WTC11 (cell line): ENCODE results near the gene GALNT17. TPM values are rescaled to one million over a fixed set of nuclear protein-coding genes. Genes with fewer than 3 reads are reported as not detected.

ENCODE experiments used
- ATAC-seq: fragments of 200-7000 bp; cut with Tn5 transposase; 2 replicates; pipeline ENCODE4 v1.10.0; 2021; ENCODE audit warnings: mild to moderate bottlenecking, moderate library complexity
- CTCF ChIA-PET: fragments of 300-600 bp; sonication (Branson Sonifier 250); formaldehyde crosslinking; loops from one replicate; lab custom pipeline; 2021; ENCODE audit warnings: antibody characterized with exemption; lab: Charles Lee
- POLR2A ChIA-PET: fragments of 350-600 bp; sonication (Branson Sonifier 250); formaldehyde crosslinking; loops from one replicate; lab custom pipeline; 2021; ENCODE audit warnings: antibody characterized with exemption; lab: Charles Lee
- DNase-seq: peaks from one replicate; pipeline ENCODE4 v3.0.0; 2021; ENCODE audit warnings: low spot score
- H3K27ac Mint-ChIP-seq: 2 replicates; pipeline ENCODE4 v1.8.0; 2021; ENCODE audit warnings: mixed read lengths
- H3K27me3 Mint-ChIP-seq: 2 replicates; pipeline ENCODE4 v1.8.0; 2021; ENCODE audit warnings: low read depth, mild to moderate bottlenecking, moderate library complexity, mixed read lengths
- H3K36me3 Mint-ChIP-seq: 2 replicates; pipeline ENCODE4 v1.8.0; 2021; ENCODE audit warnings: mixed read lengths
- H3K4me1 Mint-ChIP-seq: 2 replicates; pipeline ENCODE4 v1.8.0; 2022; ENCODE audit warnings: mixed read lengths
- H3K4me3 Mint-ChIP-seq: 2 replicates; pipeline ENCODE4 v1.8.0; 2021; ENCODE audit warnings: mild to moderate bottlenecking, moderate library complexity, mixed read lengths
- H3K9me3 Mint-ChIP-seq: 2 replicates; pipeline ENCODE4 v1.8.0; 2021; ENCODE audit warnings: mixed read lengths
- CREB1 ChIP-seq: sonication (generic); formaldehyde crosslinking; IDR thresholded peaks from 2 replicates; pipeline ENCODE4 v1.8.0; 2023; ENCODE audit warnings: mild to moderate bottlenecking, missing genetic modification reagents
- ESRRA ChIP-seq: sonication (generic); formaldehyde crosslinking; IDR thresholded peaks from 2 replicates; pipeline ENCODE4 v1.8.1; 2022; ENCODE audit warnings: mild to moderate bottlenecking, missing genetic modification reagents, borderline replicate concordance
- GABPB1 ChIP-seq: sonication (generic); formaldehyde crosslinking; IDR thresholded peaks from 2 replicates; pipeline ENCODE4 v1.8.1; 2023; ENCODE audit warnings: mild to moderate bottlenecking, missing genetic modification reagents
- GTF2I ChIP-seq: fragments of 250-450 bp; sonication (Bioruptor Pico); conservative IDR thresholded peaks from 2 replicates; pipeline ENCODE4 v1.4.0; 2021; ENCODE audit warnings: mild to moderate bottlenecking
- HMGA2 ChIP-seq: fragments of 250-450 bp; sonication (Bioruptor Pico); IDR thresholded peaks from 2 replicates; pipeline ENCODE4 v1.4.0; 2021; ENCODE audit warnings: mild to moderate bottlenecking, moderate library complexity
- JUN ChIP-seq: sonication (generic); formaldehyde crosslinking; IDR thresholded peaks from 2 replicates; pipeline ENCODE4 v1.8.0; 2023; ENCODE audit warnings: mild to moderate bottlenecking, missing genetic modification reagents
- MXD4 ChIP-seq: fragments of 250-450 bp; sonication (Bioruptor Pico); IDR thresholded peaks from 2 replicates; pipeline ENCODE4 v1.8.0; 2021; ENCODE audit warnings: mild to moderate bottlenecking, moderate library complexity, borderline replicate concordance
- MYBL2 ChIP-seq: sonication (generic); formaldehyde crosslinking; IDR thresholded peaks from 2 replicates; pipeline ENCODE4 v1.8.1; 2023; ENCODE audit warnings: mild to moderate bottlenecking, moderate library complexity, missing genetic modification reagents
- NFE2L1 ChIP-seq: sonication (generic); formaldehyde crosslinking; IDR thresholded peaks from 2 replicates; pipeline ENCODE4 v1.8.1; 2023; ENCODE audit warnings: missing genetic modification reagents
- TEAD1 ChIP-seq: sonication (generic); formaldehyde crosslinking; IDR thresholded peaks from 2 replicates; pipeline ENCODE4 v1.8.0; 2022; ENCODE audit warnings: mild to moderate bottlenecking, missing genetic modification reagents
- ZNF138 ChIP-seq: sonication (generic); formaldehyde crosslinking; conservative IDR thresholded peaks from 2 replicates; pipeline ENCODE4 v1.8.1; 2022; ENCODE audit warnings: mild to moderate bottlenecking, moderate library complexity, missing genetic modification reagents
- ZNF317 ChIP-seq: sonication (generic); formaldehyde crosslinking; IDR thresholded peaks from 2 replicates; pipeline ENCODE4 v1.8.1; 2023; ENCODE audit warnings: low read depth, mild to moderate bottlenecking, moderate library complexity, missing genetic modification reagents, borderline replicate concordance
- total RNA-seq: library from RNA; stranded (reverse); gene quantifications from 3 replicates; pipeline ENCODE4 v1.2.3, GENCODE V29; 2021
- TF ChIP-seq, protein P1 (sequence below): sonication (generic); formaldehyde crosslinking; IDR thresholded peaks from 2 replicates; pipeline ENCODE4 v1.8.1; 2022; ENCODE audit warnings: low read depth, mild to moderate bottlenecking, moderate library complexity, missing genetic modification reagents, borderline replicate concordance
- TF ChIP-seq, protein P2 (sequence below): fragments of 250-450 bp; sonication (Bioruptor Pico); IDR thresholded peaks from 2 replicates; pipeline ENCODE4 v1.8.0; 2021; ENCODE audit warnings: mild to moderate bottlenecking
- TF ChIP-seq, protein P3 (sequence below): sonication (generic); formaldehyde crosslinking; IDR thresholded peaks from 2 replicates; pipeline ENCODE4 v1.8.0; 2022; ENCODE audit warnings: mild to moderate bottlenecking, missing genetic modification reagents
- TF ChIP-seq, protein P4 (sequence below): sonication (generic); formaldehyde crosslinking; IDR thresholded peaks from 2 replicates; pipeline ENCODE4 v1.8.0; 2022; ENCODE audit warnings: mild to moderate bottlenecking, missing genetic modification reagents
- TF ChIP-seq, protein P5 (sequence below): sonication (generic); formaldehyde crosslinking; IDR thresholded peaks from 2 replicates; pipeline ENCODE4 v1.8.1; 2023; ENCODE audit warnings: mild to moderate bottlenecking, missing genetic modification reagents, borderline replicate concordance
- TF ChIP-seq, protein P6 (sequence below): sonication (generic); formaldehyde crosslinking; IDR thresholded peaks from 2 replicates; pipeline ENCODE4 v1.8.1; 2022; ENCODE audit warnings: missing genetic modification reagents, borderline replicate concordance
- TF ChIP-seq, protein P7 (sequence below): sonication (generic); formaldehyde crosslinking; IDR thresholded peaks from 2 replicates; pipeline ENCODE4 v1.8.0; 2022; ENCODE audit warnings: mild to moderate bottlenecking, missing genetic modification reagents
- TF ChIP-seq, protein P8 (sequence below): sonication (generic); formaldehyde crosslinking; IDR thresholded peaks from 2 replicates; pipeline ENCODE4 v1.8.1; 2023; ENCODE audit warnings: mild to moderate bottlenecking, missing genetic modification reagents

The GALNT17 gene
- total RNA-seq, 1 experiment from 2014 or later, result 61.1 TPM

DNA sequence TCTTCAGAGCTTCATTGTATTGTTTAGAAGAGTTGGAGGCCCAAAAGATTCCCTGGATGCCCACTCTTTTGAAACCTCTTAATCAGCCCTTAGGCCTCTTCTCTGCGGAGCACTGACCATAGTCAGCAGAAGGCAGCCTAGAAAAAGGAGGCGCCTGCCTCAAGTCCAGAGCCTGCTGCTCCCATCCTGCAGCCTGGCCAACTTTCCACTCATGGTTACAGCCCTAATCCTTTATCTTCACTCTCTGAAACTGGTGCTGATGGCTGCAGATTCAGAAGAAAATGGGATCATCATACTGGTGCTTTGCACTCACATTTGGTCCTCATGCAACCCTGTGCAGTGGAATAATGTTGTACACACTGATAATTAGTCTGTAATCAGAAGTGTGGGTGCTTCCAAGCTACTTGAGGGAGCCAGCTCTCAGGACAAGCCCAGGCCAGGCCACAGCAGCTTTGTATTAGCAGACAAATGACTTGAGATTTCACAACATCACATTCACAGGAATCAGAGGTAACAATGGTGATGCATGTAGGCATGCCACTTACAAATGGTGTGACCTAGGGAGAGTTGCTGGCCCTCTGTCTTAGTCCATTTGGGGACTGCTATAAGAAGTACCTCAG, 272.9 kb downstream of the GALNT17 start:
- DNase-seq, result no peak
- POLR2A ChIA-PET, result interaction anchor here (0.6 kb wide), 1 partner anchor 40 kb away, joined by 3 read pairs; no protein-coding TSS in a partner anchor
- no peaks in the 10 kb centered on the region for H3K27me3 Mint-ChIP-seq
- peaks cover 41% of the 10 kb centered on the region for H3K9me3 Mint-ChIP-seq
- no peak overlapping the region for H3K27ac Mint-ChIP-seq
- ATAC-seq, result no peak
- H3K4me1 Mint-ChIP-seq, result peaks cover 34% of the 10 kb centered on the region
- TF ChIP-seq JUN (CRISPR knock-in tag), result no peak
- TF ChIP-seq CREB1, result no peak
- TF ChIP-seq MYBL2 (CRISPR knock-in tag), result no peak
- TF ChIP-seq NFE2L1 (CRISPR knock-in tag), result no peak
- TF ChIP-seq GABPB1, result no peak
- no peak for TF ChIP-seq ESRRA
- TF ChIP-seq ZNF317 (CRISPR knock-in tag), result no peak
- TF ChIP-seq, protein P1, sequence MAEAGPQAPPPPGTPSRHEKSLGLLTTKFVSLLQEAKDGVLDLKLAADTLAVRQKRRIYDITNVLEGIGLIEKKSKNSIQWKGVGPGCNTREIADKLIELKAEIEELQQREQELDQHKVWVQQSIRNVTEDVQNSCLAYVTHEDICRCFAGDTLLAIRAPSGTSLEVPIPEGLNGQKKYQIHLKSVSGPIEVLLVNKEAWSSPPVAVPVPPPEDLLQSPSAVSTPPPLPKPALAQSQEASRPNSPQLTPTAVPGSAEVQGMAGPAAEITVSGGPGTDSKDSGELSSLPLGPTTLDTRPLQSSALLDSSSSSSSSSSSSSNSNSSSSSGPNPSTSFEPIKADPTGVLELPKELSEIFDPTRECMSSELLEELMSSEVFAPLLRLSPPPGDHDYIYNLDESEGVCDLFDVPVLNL (CRISPR knock-in tag), result no peak
- no peak for TF ChIP-seq HMGA2
- TF ChIP-seq TEAD1, result no peak
- TF ChIP-seq MXD4 (CRISPR knock-in tag), result no peak
- no peak for TF ChIP-seq GTF2I (CRISPR knock-in tag)
- TF ChIP-seq, protein P2, sequence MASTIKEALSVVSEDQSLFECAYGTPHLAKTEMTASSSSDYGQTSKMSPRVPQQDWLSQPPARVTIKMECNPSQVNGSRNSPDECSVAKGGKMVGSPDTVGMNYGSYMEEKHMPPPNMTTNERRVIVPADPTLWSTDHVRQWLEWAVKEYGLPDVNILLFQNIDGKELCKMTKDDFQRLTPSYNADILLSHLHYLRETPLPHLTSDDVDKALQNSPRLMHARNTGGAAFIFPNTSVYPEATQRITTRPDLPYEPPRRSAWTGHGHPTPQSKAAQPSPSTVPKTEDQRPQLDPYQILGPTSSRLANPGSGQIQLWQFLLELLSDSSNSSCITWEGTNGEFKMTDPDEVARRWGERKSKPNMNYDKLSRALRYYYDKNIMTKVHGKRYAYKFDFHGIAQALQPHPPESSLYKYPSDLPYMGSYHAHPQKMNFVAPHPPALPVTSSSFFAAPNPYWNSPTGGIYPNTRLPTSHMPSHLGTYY (CRISPR knock-in tag), result no peak
- TF ChIP-seq, protein P3, sequence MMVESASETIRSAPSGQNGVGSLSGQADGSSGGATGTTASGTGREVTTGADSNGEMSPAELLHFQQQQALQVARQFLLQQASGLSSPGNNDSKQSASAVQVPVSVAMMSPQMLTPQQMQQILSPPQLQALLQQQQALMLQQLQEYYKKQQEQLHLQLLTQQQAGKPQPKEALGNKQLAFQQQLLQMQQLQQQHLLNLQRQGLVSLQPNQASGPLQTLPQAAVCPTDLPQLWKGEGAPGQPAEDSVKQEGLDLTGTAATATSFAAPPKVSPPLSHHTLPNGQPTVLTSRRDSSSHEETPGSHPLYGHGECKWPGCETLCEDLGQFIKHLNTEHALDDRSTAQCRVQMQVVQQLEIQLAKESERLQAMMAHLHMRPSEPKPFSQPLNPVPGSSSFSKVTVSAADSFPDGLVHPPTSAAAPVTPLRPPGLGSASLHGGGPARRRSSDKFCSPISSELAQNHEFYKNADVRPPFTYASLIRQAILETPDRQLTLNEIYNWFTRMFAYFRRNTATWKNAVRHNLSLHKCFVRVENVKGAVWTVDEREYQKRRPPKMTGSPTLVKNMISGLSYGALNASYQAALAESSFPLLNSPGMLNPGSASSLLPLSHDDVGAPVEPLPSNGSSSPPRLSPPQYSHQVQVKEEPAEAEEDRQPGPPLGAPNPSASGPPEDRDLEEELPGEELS, result no peak
- TF ChIP-seq, protein P4, sequence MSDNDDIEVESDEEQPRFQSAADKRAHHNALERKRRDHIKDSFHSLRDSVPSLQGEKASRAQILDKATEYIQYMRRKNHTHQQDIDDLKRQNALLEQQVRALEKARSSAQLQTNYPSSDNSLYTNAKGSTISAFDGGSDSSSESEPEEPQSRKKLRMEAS, result no peak
- TF ChIP-seq ZNF138, result no peak
- TF ChIP-seq, protein P5, sequence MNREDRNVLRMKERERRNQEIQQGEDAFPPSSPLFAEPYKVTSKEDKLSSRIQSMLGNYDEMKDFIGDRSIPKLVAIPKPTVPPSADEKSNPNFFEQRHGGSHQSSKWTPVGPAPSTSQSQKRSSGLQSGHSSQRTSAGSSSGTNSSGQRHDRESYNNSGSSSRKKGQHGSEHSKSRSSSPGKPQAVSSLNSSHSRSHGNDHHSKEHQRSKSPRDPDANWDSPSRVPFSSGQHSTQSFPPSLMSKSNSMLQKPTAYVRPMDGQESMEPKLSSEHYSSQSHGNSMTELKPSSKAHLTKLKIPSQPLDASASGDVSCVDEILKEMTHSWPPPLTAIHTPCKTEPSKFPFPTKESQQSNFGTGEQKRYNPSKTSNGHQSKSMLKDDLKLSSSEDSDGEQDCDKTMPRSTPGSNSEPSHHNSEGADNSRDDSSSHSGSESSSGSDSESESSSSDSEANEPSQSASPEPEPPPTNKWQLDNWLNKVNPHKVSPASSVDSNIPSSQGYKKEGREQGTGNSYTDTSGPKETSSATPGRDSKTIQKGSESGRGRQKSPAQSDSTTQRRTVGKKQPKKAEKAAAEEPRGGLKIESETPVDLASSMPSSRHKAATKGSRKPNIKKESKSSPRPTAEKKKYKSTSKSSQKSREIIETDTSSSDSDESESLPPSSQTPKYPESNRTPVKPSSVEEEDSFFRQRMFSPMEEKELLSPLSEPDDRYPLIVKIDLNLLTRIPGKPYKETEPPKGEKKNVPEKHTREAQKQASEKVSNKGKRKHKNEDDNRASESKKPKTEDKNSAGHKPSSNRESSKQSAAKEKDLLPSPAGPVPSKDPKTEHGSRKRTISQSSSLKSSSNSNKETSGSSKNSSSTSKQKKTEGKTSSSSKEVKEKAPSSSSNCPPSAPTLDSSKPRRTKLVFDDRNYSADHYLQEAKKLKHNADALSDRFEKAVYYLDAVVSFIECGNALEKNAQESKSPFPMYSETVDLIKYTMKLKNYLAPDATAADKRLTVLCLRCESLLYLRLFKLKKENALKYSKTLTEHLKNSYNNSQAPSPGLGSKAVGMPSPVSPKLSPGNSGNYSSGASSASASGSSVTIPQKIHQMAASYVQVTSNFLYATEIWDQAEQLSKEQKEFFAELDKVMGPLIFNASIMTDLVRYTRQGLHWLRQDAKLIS, result no peak
- TF ChIP-seq, protein P6, sequence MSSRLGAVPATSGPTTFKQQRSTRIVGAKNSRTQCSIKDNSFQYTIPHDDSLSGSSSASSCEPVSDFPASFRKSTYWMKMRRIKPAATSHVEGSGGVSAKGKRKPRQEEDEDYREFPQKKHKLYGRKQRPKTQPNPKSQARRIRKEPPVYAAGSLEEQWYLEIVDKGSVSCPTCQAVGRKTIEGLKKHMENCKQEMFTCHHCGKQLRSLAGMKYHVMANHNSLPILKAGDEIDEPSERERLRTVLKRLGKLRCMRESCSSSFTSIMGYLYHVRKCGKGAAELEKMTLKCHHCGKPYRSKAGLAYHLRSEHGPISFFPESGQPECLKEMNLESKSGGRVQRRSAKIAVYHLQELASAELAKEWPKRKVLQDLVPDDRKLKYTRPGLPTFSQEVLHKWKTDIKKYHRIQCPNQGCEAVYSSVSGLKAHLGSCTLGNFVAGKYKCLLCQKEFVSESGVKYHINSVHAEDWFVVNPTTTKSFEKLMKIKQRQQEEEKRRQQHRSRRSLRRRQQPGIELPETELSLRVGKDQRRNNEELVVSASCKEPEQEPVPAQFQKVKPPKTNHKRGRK, result no peak
- TF ChIP-seq, protein P7, sequence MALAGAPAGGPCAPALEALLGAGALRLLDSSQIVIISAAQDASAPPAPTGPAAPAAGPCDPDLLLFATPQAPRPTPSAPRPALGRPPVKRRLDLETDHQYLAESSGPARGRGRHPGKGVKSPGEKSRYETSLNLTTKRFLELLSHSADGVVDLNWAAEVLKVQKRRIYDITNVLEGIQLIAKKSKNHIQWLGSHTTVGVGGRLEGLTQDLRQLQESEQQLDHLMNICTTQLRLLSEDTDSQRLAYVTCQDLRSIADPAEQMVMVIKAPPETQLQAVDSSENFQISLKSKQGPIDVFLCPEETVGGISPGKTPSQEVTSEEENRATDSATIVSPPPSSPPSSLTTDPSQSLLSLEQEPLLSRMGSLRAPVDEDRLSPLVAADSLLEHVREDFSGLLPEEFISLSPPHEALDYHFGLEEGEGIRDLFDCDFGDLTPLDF, result no peak
- TF ChIP-seq, protein P8, sequence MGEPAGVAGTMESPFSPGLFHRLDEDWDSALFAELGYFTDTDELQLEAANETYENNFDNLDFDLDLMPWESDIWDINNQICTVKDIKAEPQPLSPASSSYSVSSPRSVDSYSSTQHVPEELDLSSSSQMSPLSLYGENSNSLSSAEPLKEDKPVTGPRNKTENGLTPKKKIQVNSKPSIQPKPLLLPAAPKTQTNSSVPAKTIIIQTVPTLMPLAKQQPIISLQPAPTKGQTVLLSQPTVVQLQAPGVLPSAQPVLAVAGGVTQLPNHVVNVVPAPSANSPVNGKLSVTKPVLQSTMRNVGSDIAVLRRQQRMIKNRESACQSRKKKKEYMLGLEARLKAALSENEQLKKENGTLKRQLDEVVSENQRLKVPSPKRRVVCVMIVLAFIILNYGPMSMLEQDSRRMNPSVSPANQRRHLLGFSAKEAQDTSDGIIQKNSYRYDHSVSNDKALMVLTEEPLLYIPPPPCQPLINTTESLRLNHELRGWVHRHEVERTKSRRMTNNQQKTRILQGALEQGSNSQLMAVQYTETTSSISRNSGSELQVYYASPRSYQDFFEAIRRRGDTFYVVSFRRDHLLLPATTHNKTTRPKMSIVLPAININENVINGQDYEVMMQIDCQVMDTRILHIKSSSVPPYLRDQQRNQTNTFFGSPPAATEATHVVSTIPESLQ (CRISPR knock-in tag), result no peak
- peaks cover 61% of the 10 kb centered on the region for H3K36me3 Mint-ChIP-seq
- CTCF ChIA-PET, result no interaction called here
- no peak overlapping the region for H3K4me3 Mint-ChIP-seq
